ENCODE measurements around the gene TNFRSF9.

- no peak for TF ChIP-seq CTCF (IDR thresholded peaks at IDR 0.05)
- no peak for TF ChIP-seq POLR2A (IDR thresholded peaks at IDR 0.05)
Measured at GRCh38 chr1:7962014-7962335, 21.3 kb upstream of the TNFRSF9 start.
